Uterus (tissue), 4 donors: ENCODE data around the gene ARHGEF26. TPM values are rescaled to one million over a fixed set of nuclear protein-coding genes. Genes with fewer than 3 reads are reported as not detected.

Experiments
- DNase-seq, 2 donors: peaks; one replicate each; pipeline ENCODE4 v3.0.0-alpha.2; 2019 to 2020
- H3K27ac ChIP-seq, 2 donors: fragments of 200-600 bp; sonication (generic); 1 replicate in 1 of 2; 2 replicates in 1 of 2; pipeline ENCODE4 v1.5.1; 2016 to 2018
- H3K27me3 ChIP-seq, 2 donors: fragments of 200-600 bp; sonication (generic); one replicate each; pipeline ENCODE4 v1.5.1; 2018 to 2019; ENCODE audit warnings: control low read depth in 1 of 2
- H3K36me3 ChIP-seq, 2 donors: fragments of 200-600 bp; sonication (generic); one replicate each; pipeline ENCODE4 v1.5.1; 2019; ENCODE audit warnings: control low read depth in 1 of 2
- H3K4me1 ChIP-seq, 2 donors: fragments of 200-600 bp; sonication (generic); one replicate each; pipeline ENCODE4 v1.5.1; 2018 to 2019; ENCODE audit warnings: control low read depth in 1 of 2
- H3K4me3 ChIP-seq, 2 donors: fragments of 200-600 bp; sonication (generic); 1 replicate in 1 of 2; 2 replicates in 1 of 2; pipeline ENCODE4 v1.5.1; 2018 to 2019; ENCODE audit warnings: mild to moderate bottlenecking in 1 of 2
- H3K9me3 ChIP-seq, 2 donors: fragments of 200-600 bp; sonication (generic); one replicate each; pipeline ENCODE4 v1.5.1; 2019; ENCODE audit warnings: control low read depth in 1 of 2
- POLR2A ChIP-seq, 2 donors: fragments of 450-650 bp; IDR thresholded peaks; one replicate each; pipeline ENCODE4 v1.6.1; 2016; ENCODE audit warnings: antibody characterized with exemption in 2 of 2, mild to moderate bottlenecking in 1 of 2, moderate library complexity in 1 of 2
- intact Hi-C: fragments of 100-400 bp; cut with DNase I; formaldehyde crosslinking; loops from one replicate; pipeline ENCODE4 v1.15.1; 2023; ENCODE audit warnings: low total_unique reads
- total RNA-seq, 4 donors: library from RNA; depleted of rRNA in 3 of 4; stranded (reverse); fragments of >200 nt in 3 of 4; gene quantifications; one replicate each; pipeline versions ENCODE4 v1.1.0 to v1.2.4, GENCODE V29; 2014 to 2023
- TF ChIP-seq, protein P1 (sequence below), 4 experiments: fragments of 200-600 bp in 2 of 4; fragments of 450-650 bp in 2 of 4; sonication (generic) in 2 of 4; IDR thresholded peaks; one replicate each; pipeline ENCODE4 v1.5.1; 2016 to 2019; ENCODE audit warnings: antibody characterized with exemption in 4 of 4, mild to moderate bottlenecking in 2 of 4, moderate library complexity in 1 of 4
- donor health status: DM: yes; HTN: yes; CAD: no.

Gene ARHGEF26
- total RNA-seq, 4 donors from 2014 or later = 13.5 to 43.5 (median 16.6) TPM

DNA sequence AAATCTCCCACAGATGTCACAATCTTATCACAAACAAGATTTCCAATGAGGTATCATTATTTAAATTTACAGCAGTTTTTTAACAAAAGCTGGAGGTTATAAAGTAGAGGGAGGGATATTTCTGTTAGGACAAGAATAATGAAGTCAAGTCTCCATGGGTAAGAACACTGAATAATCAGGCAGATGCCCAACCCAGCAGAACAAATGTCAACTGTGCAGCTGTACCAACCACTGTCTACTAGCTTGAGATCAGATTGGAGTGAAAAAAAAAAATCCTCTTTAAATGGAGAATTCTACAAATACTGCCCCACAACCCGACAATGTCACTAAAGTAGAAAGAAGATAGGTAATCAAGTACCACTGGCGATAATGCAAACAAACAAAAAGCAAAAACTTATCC lies 172.8 kb downstream of the ARHGEF26 start:
- intact Hi-C loops = no loop called here

DNA sequence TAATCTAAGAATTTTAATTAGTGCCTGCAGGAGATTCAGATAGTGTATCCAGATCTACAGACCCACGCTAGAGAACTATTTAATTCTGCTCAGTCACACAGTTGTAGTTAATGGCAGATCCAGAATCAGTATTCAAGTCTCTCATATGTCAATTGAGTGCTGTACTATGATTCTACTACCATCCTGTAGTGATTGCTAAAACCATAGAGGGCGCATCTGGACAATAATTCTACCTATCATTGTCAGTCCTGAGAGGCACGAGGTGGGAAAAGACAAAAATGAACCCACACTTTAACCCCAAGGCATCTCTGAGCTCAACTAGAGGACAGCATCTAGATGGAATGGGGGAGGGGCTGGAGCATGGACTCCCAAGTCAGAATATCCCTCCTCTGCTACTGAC lies 180.4 kb downstream of the ARHGEF26 start:
- H3K36me3 ChIP-seq = no peaks in the 10 kb centered on the region
- TF ChIP-seq, protein P1, sequence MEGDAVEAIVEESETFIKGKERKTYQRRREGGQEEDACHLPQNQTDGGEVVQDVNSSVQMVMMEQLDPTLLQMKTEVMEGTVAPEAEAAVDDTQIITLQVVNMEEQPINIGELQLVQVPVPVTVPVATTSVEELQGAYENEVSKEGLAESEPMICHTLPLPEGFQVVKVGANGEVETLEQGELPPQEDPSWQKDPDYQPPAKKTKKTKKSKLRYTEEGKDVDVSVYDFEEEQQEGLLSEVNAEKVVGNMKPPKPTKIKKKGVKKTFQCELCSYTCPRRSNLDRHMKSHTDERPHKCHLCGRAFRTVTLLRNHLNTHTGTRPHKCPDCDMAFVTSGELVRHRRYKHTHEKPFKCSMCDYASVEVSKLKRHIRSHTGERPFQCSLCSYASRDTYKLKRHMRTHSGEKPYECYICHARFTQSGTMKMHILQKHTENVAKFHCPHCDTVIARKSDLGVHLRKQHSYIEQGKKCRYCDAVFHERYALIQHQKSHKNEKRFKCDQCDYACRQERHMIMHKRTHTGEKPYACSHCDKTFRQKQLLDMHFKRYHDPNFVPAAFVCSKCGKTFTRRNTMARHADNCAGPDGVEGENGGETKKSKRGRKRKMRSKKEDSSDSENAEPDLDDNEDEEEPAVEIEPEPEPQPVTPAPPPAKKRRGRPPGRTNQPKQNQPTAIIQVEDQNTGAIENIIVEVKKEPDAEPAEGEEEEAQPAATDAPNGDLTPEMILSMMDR (IDR thresholded peaks at IDR 0.05) = no peak
- TF ChIP-seq POLR2A (IDR thresholded peaks at IDR 0.05) = no peak

More for the DNA sequence above, 172.8 kb downstream of the ARHGEF26 start:
- H3K4me3 ChIP-seq = no peak overlapping the region
- no peak for TF ChIP-seq POLR2A (IDR thresholded peaks at IDR 0.05)
- TF ChIP-seq, protein P1 (IDR thresholded peaks at IDR 0.05) = no peak
- no peaks in the 10 kb centered on the region for H3K9me3 ChIP-seq
- peaks cover 0 to 2% of the 10 kb centered on the region in 2 donors for H3K36me3 ChIP-seq
- DNase-seq = no peak
- no peaks in the 10 kb centered on the region for H3K4me1 ChIP-seq
- H3K27me3 ChIP-seq = no peaks in the 10 kb centered on the region
- H3K27ac ChIP-seq = no peak overlapping the region

DNA sequence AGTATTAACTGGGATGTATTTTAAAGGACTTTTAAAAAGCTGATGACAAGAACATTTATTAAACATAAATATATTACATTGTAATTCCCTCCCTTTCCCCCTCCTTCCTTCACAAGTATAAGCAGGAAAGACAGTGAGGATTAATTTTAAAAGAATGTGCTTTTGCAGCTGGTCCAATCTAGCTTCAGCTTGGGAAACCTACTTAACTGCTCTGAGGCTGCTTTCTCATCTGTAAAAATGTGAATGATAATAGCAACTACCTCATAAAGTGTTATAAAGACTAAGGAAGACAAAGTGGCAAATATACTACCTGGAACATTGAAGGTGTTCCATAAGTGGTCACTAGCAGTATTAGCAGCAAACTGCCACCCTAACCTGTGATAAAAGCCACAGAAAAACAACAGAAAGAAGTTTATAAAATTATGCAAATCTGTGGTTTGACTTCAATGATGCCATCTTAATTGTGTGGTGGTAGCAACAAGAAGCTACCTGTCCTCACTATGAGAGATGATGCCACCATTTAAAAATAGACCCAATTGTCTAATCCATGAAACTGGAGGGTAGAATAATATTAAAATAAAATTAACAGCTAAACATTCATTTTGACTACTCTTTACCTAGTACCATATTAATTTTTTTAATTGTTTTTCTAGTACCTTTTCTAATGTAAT lies 183.1 kb downstream of the ARHGEF26 start:
- intact Hi-C loops = no loop called here
- no peaks in the 10 kb centered on the region for H3K36me3 ChIP-seq

More for the DNA sequence above, 180.4 kb downstream of the ARHGEF26 start:
- Histone ChIP-seq H3K4me1 (no peaks in the 10 kb centered on the region), H3K27me3 (no peaks in the 10 kb centered on the region), H3K27ac (no peak overlapping the region), H3K9me3 (no peaks in the 10 kb centered on the region), H3K4me3 (no peak overlapping the region)
- DNase-seq = no peak
- intact Hi-C loops = no loop called here

GRCh38 chr3:154304936-154305335 lies 183.7 kb downstream of the ARHGEF26 start:
- intact Hi-C loops = no loop called here

More for the DNA sequence above, 183.1 kb downstream of the ARHGEF26 start:
- DNase-seq = no peak
- TF ChIP-seq, protein P1 (IDR thresholded peaks at IDR 0.05) = no peak
- TF ChIP-seq POLR2A (IDR thresholded peaks at IDR 0.05) = no peak
- Histone ChIP-seq H3K27ac (no peak overlapping the region), H3K4me3 (no peak overlapping the region), H3K27me3 (no peaks in the 10 kb centered on the region), H3K4me1 (no peaks in the 10 kb centered on the region), H3K9me3 (no peaks in the 10 kb centered on the region)

DNA sequence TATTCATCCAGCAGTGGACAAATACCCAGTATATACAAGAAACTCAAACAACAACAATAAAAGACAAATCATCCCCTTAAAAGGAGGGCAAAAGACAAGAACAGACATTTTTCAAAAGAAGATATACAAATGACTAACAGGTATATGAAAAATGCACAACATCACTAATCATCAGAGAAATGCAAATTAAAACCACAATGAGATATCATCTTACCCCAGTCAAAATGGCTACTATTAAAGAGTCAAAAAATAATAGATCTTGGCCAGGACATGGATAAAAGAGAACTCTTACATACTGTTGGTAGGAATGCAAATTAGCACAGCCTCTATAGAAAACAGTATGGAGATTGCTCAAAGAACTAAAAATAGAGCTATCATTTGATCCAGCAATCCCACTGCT lies 186.2 kb downstream of the ARHGEF26 start:
- intact Hi-C loops = no loop called here
- H3K27ac ChIP-seq = no peak overlapping the region
- no peaks in the 10 kb centered on the region for H3K36me3 ChIP-seq
- H3K4me3 ChIP-seq = no peak overlapping the region
- no peaks in the 10 kb centered on the region for H3K4me1 ChIP-seq
- H3K9me3 ChIP-seq = no peaks in the 10 kb centered on the region
- no peaks in the 10 kb centered on the region for H3K27me3 ChIP-seq
- DNase-seq = no peak
- TF ChIP-seq, protein P1 (IDR thresholded peaks at IDR 0.05) = no peak

More at GRCh38 chr3:154304936-154305335, 183.7 kb downstream of the ARHGEF26 start:
- TF ChIP-seq POLR2A (IDR thresholded peaks at IDR 0.05) = no peak
- TF ChIP-seq, protein P1 (IDR thresholded peaks at IDR 0.05) = no peak
- H3K9me3 ChIP-seq = no peaks in the 10 kb centered on the region
- H3K27me3 ChIP-seq = no peaks in the 10 kb centered on the region
- H3K27ac ChIP-seq = no peak overlapping the region
- no peaks in the 10 kb centered on the region for H3K36me3 ChIP-seq
- no peak for DNase-seq
- H3K4me1 ChIP-seq = no peaks in the 10 kb centered on the region
- H3K4me3 ChIP-seq = no peak overlapping the region

Other genes starting within 250 kb of the ARHGEF26 start
- gene DHX36, start 203.1 kb downstream of the ARHGEF26 start, total RNA-seq = 100 to 1,000 TPM in 3 of 4 donors, 10 to 100 TPM in 1; 53.8 to 116 (median 109) TPM